ENCODE results near the gene GNG13.
"Not testable (repeated sequence)": the region's sequence is repeated elsewhere in the genome, so short reads cannot be mapped to it uniquely, and the experiment has no call there.

GNG13 gene

GRCh38 chr16:832652-833336 is 32.3 kb upstream of the GNG13 start:
- FAIRE-seq (no peak), DNase-seq (ENCODE audit: insufficient read length, low spot score) (no peak)

GRCh38 chr16:831571-832413 is 31.3 kb upstream of the GNG13 start:
- FAIRE-seq (no peak), DNase-seq (ENCODE audit: insufficient read length, low spot score) (no peak)

GRCh38 chr16:830871-831570 is 30.5 kb upstream of the GNG13 start:
- DNase-seq (ENCODE audit: insufficient read length, low spot score) (no peak), FAIRE-seq (no peak)

GRCh38 chr16:830107-830870 is 29.8 kb upstream of the GNG13 start:
- no peak for DNase-seq (ENCODE audit: insufficient read length, low spot score)
- no peak for FAIRE-seq

GRCh38 chr16:828891-829290 is 28.4 kb upstream of the GNG13 start:
- FAIRE-seq = no peak
- no peak for DNase-seq (ENCODE audit: insufficient read length, low spot score)

GRCh38 chr16:827513-827912 is 27.0 kb upstream of the GNG13 start:
- FAIRE-seq (no peak), DNase-seq (ENCODE audit: insufficient read length, low spot score) (no peak)

- no peak for FAIRE-seq
- no peak for DNase-seq (ENCODE audit: insufficient read length, low spot score)
These were observed 25.0 kb upstream of the GNG13 start for GRCh38 chr16:825341-826061.

GRCh38 chr16:824601-825000 is 24.1 kb upstream of the GNG13 start:
- DNase-seq (ENCODE audit: insufficient read length, low spot score) (no peak), FAIRE-seq (no peak)

GRCh38 chr16:824194-824593 is 23.7 kb upstream of the GNG13 start:
- FAIRE-seq (peak; percentile 79), DNase-seq (ENCODE audit: insufficient read length, low spot score) (no peak)

- FAIRE-seq = no peak
- DNase-seq (ENCODE audit: insufficient read length, low spot score) = no peak
These were observed 22.4 kb upstream of the GNG13 start for GRCh38 chr16:822909-823297.

GRCh38 chr16:822174-822908 is 21.8 kb upstream of the GNG13 start:
- no peak for FAIRE-seq
- DNase-seq (ENCODE audit: insufficient read length, low spot score) = no peak

- FAIRE-seq (no peak), DNase-seq (ENCODE audit: insufficient read length, low spot score) (no peak)
These were observed 21.2 kb upstream of the GNG13 start for GRCh38 chr16:821751-822150.

- DNase-seq (ENCODE audit: insufficient read length, low spot score) = no peak
- FAIRE-seq = no peak
These were observed 20.2 kb upstream of the GNG13 start for GRCh38 chr16:820748-821147.

- DNase-seq (ENCODE audit: insufficient read length, low spot score) = not testable (repeated sequence)
These were observed 19.5 kb upstream of the GNG13 start for GRCh38 chr16:820044-820408.

GRCh38 chr16:819336-820043 is 19.0 kb upstream of the GNG13 start:
- FAIRE-seq (no peak), DNase-seq (ENCODE audit: insufficient read length, low spot score) (no peak)

More at GRCh38 chr16:820044-820408, 19.5 kb upstream of the GNG13 start:
- FAIRE-seq = not testable (repeated sequence)

- FAIRE-seq (peak; percentile 100), DNase-seq (ENCODE audit: insufficient read length, low spot score) (no peak)
These were observed 18.1 kb upstream of the GNG13 start for GRCh38 chr16:818592-818991.

GRCh38 chr16:818132-818531 is 17.6 kb upstream of the GNG13 start:
- DNase-seq (ENCODE audit: insufficient read length, low spot score) (no peak), FAIRE-seq (no peak)

- no peak for FAIRE-seq
- no peak for DNase-seq (ENCODE audit: insufficient read length, low spot score)
These were observed 16.7 kb upstream of the GNG13 start for GRCh38 chr16:817001-817906.
